Measurements from ENCODE around the gene LCLAT1.
"Not testable (repeated sequence)": the region's sequence is repeated elsewhere in the genome, so short reads cannot be mapped to it uniquely, and the experiment has no call there.

LCLAT1 gene

DNA sequence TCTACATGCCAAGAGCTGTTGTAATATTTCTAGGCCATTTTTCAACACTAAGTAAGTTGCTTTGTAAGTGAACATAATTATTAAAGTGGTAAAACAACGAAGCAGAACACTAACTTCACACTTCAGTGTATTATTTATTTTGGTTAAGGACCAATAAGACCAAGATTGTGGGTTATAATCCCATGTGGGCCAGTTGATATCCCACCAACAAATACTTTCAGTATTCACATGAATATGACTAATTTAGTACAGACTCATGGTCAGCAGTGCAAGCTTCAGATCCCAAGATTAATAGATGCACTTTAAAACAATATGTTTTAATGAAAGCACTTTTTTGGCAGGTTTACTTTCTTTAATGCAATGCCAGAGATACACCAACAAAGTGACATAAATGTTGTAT, 154.3 kb downstream of the LCLAT1 start:
- no peaks in the 10 kb centered on the region for H3K36me3 ChIP-seq (ENCODE audit: control insufficient read depth, insufficient read depth, low read length)
- no peaks in the 10 kb centered on the region for H3K4me1 ChIP-seq (ENCODE audit: control insufficient read depth, insufficient read depth, low read length)
- H3K4me3 ChIP-seq (ENCODE audit: low read length), result no peak overlapping the region
- no peak overlapping the region for H3K9ac ChIP-seq (ENCODE audit: low read length)
- H3K27me3 ChIP-seq (ENCODE audit: control insufficient read depth, insufficient read depth, low read length), result no peaks in the 10 kb centered on the region
- H3K9me3 ChIP-seq (ENCODE audit: control insufficient read depth, low read length), result no peaks in the 10 kb centered on the region

- H3K4me3 ChIP-seq (ENCODE audit: low read length), result no peak overlapping the region
- no peak overlapping the region for H3K9ac ChIP-seq (ENCODE audit: low read length)
- H3K36me3 ChIP-seq (ENCODE audit: control insufficient read depth, insufficient read depth, low read length), result no peaks in the 10 kb centered on the region
- H3K9me3 ChIP-seq (ENCODE audit: control insufficient read depth, low read length), result no peaks in the 10 kb centered on the region
- no peaks in the 10 kb centered on the region for H3K27me3 ChIP-seq (ENCODE audit: control insufficient read depth, insufficient read depth, low read length)
- no peaks in the 10 kb centered on the region for H3K4me1 ChIP-seq (ENCODE audit: control insufficient read depth, insufficient read depth, low read length)
Observed at GRCh38 chr2:30605197-30605596, 158.2 kb downstream of the LCLAT1 start.

GRCh38 chr2:30608643-30609042, 161.6 kb downstream of the LCLAT1 start:
- Histone ChIP-seq H3K9me3 (ENCODE audit: control insufficient read depth, low read length) (no peaks in the 10 kb centered on the region), H3K36me3 (ENCODE audit: control insufficient read depth, insufficient read depth, low read length) (no peaks in the 10 kb centered on the region), H3K4me1 (ENCODE audit: control insufficient read depth, insufficient read depth, low read length) (no peaks in the 10 kb centered on the region), H3K27me3 (ENCODE audit: control insufficient read depth, insufficient read depth, low read length) (no peaks in the 10 kb centered on the region), H3K9ac (ENCODE audit: low read length) (no peak overlapping the region), H3K4me3 (ENCODE audit: low read length) (no peak overlapping the region)

- H3K9me3 ChIP-seq (ENCODE audit: control insufficient read depth, low read length), result no peaks in the 10 kb centered on the region
- H3K27me3 ChIP-seq (ENCODE audit: control insufficient read depth, insufficient read depth, low read length), result no peaks in the 10 kb centered on the region
- H3K4me3 ChIP-seq (ENCODE audit: low read length), result no peak overlapping the region
- no peaks in the 10 kb centered on the region for H3K4me1 ChIP-seq (ENCODE audit: control insufficient read depth, insufficient read depth, low read length)
- no peak overlapping the region for H3K9ac ChIP-seq (ENCODE audit: low read length)
- no peaks in the 10 kb centered on the region for H3K36me3 ChIP-seq (ENCODE audit: control insufficient read depth, insufficient read depth, low read length)
Observed at GRCh38 chr2:30611583-30611982, 164.5 kb downstream of the LCLAT1 start.

DNA sequence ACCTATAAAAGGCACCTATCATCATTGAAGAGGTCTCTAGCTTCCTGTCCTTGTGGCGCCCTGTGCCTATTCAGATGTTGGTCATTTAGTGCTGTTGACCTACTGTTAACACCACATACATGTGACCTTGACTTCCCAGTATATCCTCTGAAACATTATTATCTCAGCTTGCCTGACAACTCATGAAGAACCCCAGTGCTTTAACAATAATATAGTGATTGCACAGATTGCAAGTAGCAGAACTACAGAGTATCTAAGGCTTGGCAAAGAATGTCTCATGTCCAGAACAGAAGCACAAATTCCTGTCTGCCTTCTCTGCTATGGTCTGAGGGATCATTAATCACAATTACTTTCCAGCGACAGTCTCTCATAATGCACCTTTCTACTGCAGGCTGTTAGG, 165.3 kb downstream of the LCLAT1 start:
- Histone ChIP-seq H3K36me3 (ENCODE audit: control insufficient read depth, insufficient read depth, low read length) (no peaks in the 10 kb centered on the region), H3K4me3 (ENCODE audit: low read length) (no peak overlapping the region), H3K4me1 (ENCODE audit: control insufficient read depth, insufficient read depth, low read length) (no peaks in the 10 kb centered on the region), H3K27me3 (ENCODE audit: control insufficient read depth, insufficient read depth, low read length) (no peaks in the 10 kb centered on the region), H3K9ac (ENCODE audit: low read length) (no peak overlapping the region), H3K9me3 (ENCODE audit: control insufficient read depth, low read length) (no peaks in the 10 kb centered on the region)

DNA sequence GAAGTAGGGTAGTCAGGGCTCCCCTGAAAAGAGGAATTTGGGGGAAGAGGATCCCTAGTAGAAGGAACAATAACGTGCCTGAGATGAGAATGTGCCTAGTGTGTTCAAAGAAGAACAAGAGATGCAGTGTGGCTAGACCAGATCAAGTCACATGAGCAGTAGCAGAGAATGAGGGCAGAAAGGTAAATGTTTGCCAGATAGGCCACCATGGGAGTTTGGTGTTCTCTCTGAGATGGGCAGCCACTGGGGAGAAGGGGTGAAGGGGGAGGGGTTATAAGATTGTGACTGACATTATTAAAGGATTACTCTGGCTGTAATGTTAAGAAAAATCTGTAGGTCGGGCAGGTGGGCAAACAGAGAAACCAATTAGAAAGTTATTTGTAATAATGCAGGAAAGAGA, 166.0 kb downstream of the LCLAT1 start:
- Histone ChIP-seq H3K27me3 (ENCODE audit: control insufficient read depth, insufficient read depth, low read length) (no peaks in the 10 kb centered on the region), H3K4me1 (ENCODE audit: control insufficient read depth, insufficient read depth, low read length) (no peaks in the 10 kb centered on the region), H3K4me3 (ENCODE audit: low read length) (no peak overlapping the region), H3K36me3 (ENCODE audit: control insufficient read depth, insufficient read depth, low read length) (no peaks in the 10 kb centered on the region), H3K9ac (ENCODE audit: low read length) (no peak overlapping the region), H3K9me3 (ENCODE audit: control insufficient read depth, low read length) (no peaks in the 10 kb centered on the region)

DNA sequence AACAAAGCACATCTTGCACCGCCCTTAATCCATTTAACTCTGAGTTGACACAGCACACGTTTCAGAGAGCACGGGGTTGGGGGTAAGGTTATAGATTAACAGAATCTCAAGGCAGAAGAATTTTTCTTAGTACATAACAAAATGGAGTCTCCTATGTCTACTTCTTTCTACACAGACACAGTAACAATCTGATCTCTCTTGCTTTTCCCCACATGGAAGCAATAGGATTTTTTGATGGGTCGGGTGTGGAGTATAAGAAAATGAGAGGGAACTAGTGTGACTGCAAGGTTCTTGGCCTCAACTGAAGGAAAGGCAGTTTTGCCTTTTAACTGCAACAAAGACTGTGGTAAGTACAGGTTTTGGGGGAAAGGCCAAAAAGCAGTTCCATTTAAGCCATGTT, 167.2 kb downstream of the LCLAT1 start:
- not testable (repeated sequence) for H3K9ac ChIP-seq (ENCODE audit: low read length); H3K4me1 ChIP-seq (ENCODE audit: control insufficient read depth, insufficient read depth, low read length); H3K4me3 ChIP-seq (ENCODE audit: low read length); H3K36me3 ChIP-seq (ENCODE audit: control insufficient read depth, insufficient read depth, low read length); H3K9me3 ChIP-seq (ENCODE audit: control insufficient read depth, low read length); H3K27me3 ChIP-seq (ENCODE audit: control insufficient read depth, insufficient read depth, low read length)

- no peaks in the 10 kb centered on the region for H3K4me1 ChIP-seq (ENCODE audit: control insufficient read depth, insufficient read depth, low read length)
- no peaks in the 10 kb centered on the region for H3K36me3 ChIP-seq (ENCODE audit: control insufficient read depth, insufficient read depth, low read length)
- no peak overlapping the region for H3K4me3 ChIP-seq (ENCODE audit: low read length)
- no peaks in the 10 kb centered on the region for H3K27me3 ChIP-seq (ENCODE audit: control insufficient read depth, insufficient read depth, low read length)
- H3K9me3 ChIP-seq (ENCODE audit: control insufficient read depth, low read length), result no peaks in the 10 kb centered on the region
- no peak overlapping the region for H3K9ac ChIP-seq (ENCODE audit: low read length)
Observed at GRCh38 chr2:30615926-30616325, 168.9 kb downstream of the LCLAT1 start.

GRCh38 chr2:30620102-30620501, 173.1 kb downstream of the LCLAT1 start:
- Histone ChIP-seq H3K36me3 (ENCODE audit: control insufficient read depth, insufficient read depth, low read length) (no peaks in the 10 kb centered on the region), H3K4me3 (ENCODE audit: low read length) (no peak overlapping the region), H3K4me1 (ENCODE audit: control insufficient read depth, insufficient read depth, low read length) (no peaks in the 10 kb centered on the region), H3K9me3 (ENCODE audit: control insufficient read depth, low read length) (no peaks in the 10 kb centered on the region), H3K9ac (ENCODE audit: low read length) (no peak overlapping the region), H3K27me3 (ENCODE audit: control insufficient read depth, insufficient read depth, low read length) (no peaks in the 10 kb centered on the region)

- Histone ChIP-seq H3K9me3 (ENCODE audit: control insufficient read depth, low read length) (no peaks in the 10 kb centered on the region), H3K36me3 (ENCODE audit: control insufficient read depth, insufficient read depth, low read length) (no peaks in the 10 kb centered on the region), H3K27me3 (ENCODE audit: control insufficient read depth, insufficient read depth, low read length) (no peaks in the 10 kb centered on the region), H3K9ac (ENCODE audit: low read length) (no peak overlapping the region), H3K4me3 (ENCODE audit: low read length) (no peak overlapping the region), H3K4me1 (ENCODE audit: control insufficient read depth, insufficient read depth, low read length) (no peaks in the 10 kb centered on the region)
Observed at GRCh38 chr2:30621836-30622235, 174.8 kb downstream of the LCLAT1 start.

DNA sequence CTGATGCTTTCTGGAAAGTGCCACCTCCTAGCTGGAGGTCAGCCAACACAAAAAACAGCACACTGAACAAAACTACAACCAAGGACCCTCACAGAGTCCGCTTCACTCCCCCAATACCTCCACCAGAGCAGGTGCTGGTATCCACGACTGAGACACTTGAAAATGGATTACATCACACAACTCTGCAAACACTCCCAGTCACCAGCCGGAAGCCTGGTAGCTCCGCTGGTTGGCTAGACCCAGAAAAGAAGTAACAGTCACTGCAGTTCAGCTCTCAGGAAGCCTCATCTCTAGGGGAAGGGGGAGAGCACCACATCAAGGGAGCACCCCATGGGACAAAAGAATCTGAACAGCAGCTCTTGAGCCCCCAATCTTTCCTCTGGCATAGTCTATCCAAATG, 175.4 kb downstream of the LCLAT1 start:
- Histone ChIP-seq H3K27me3 (ENCODE audit: control insufficient read depth, insufficient read depth, low read length) (no peaks in the 10 kb centered on the region), H3K9me3 (ENCODE audit: control insufficient read depth, low read length) (no peaks in the 10 kb centered on the region), H3K4me3 (ENCODE audit: low read length) (no peak overlapping the region), H3K4me1 (ENCODE audit: control insufficient read depth, insufficient read depth, low read length) (no peaks in the 10 kb centered on the region), H3K36me3 (ENCODE audit: control insufficient read depth, insufficient read depth, low read length) (no peaks in the 10 kb centered on the region), H3K9ac (ENCODE audit: low read length) (no peak overlapping the region)

GRCh38 chr2:30625276-30625675, 178.2 kb downstream of the LCLAT1 start:
- Histone ChIP-seq H3K27me3 (ENCODE audit: control insufficient read depth, insufficient read depth, low read length) (no peaks in the 10 kb centered on the region), H3K9ac (ENCODE audit: low read length) (no peak overlapping the region), H3K4me3 (ENCODE audit: low read length) (no peak overlapping the region), H3K9me3 (ENCODE audit: control insufficient read depth, low read length) (no peaks in the 10 kb centered on the region), H3K4me1 (ENCODE audit: control insufficient read depth, insufficient read depth, low read length) (no peaks in the 10 kb centered on the region), H3K36me3 (ENCODE audit: control insufficient read depth, insufficient read depth, low read length) (no peaks in the 10 kb centered on the region)

DNA sequence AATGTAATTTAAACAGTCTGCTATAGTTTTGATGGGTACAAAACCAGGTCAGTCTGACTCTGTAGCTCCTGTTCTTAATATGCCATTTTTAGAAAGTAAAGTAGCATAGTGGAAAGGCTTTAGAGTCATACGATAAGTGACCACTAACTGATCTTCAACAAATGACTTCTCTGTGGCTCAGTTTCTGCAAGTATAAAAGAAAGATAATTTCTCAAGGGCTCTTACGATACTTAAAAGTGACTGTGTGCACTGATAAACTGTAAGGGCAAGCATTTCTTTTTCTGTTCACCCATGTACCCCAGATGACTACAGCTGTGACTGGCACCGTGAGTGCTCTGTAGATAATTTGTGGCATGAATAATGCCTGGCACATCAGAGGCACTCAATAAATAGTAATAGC, 178.7 kb downstream of the LCLAT1 start:
- Histone ChIP-seq H3K9me3 (ENCODE audit: control insufficient read depth, low read length) (no peaks in the 10 kb centered on the region), H3K9ac (ENCODE audit: low read length) (no peak overlapping the region), H3K36me3 (ENCODE audit: control insufficient read depth, insufficient read depth, low read length) (no peaks in the 10 kb centered on the region), H3K4me3 (ENCODE audit: low read length) (no peak overlapping the region), H3K27me3 (ENCODE audit: control insufficient read depth, insufficient read depth, low read length) (no peaks in the 10 kb centered on the region), H3K4me1 (ENCODE audit: control insufficient read depth, insufficient read depth, low read length) (no peaks in the 10 kb centered on the region)
